Calu3 (cell line): ENCODE measurements around the gene GDF7. TPM values are rescaled to one million over a fixed set of nuclear protein-coding genes. Genes with fewer than 3 reads are reported as not detected.

ENCODE experiments used
- Bru-seq: library from RNA; stranded (reverse); fragments of 400-500 nt; gene quantifications from one replicate; lab custom pipeline; 2021; lab: Mats Ljungman, UMichigan
- BruChase-seq, 2 experiments: library from RNA; stranded (reverse); fragments of 400-500 nt; gene quantifications; one replicate each; lab custom pipeline; 2021; lab: Mats Ljungman, UMichigan
- BruUV-seq: library from RNA; stranded (reverse); fragments of 400-500 nt; replicated peaks from 2 replicates; lab custom pipeline; 2021; lab: Mats Ljungman, UMichigan
- CTCF ChIA-PET: fragments of 300-600 bp; sonication (Branson Sonifier 250); formaldehyde crosslinking; loops from one replicate; lab custom pipeline; 2022; ENCODE audit warnings: antibody characterized with exemption; lab: Charles Lee
- DNase-seq: peaks from one replicate; pipeline ENCODE4 v3.0.0; 2022
- H3K27ac Mint-ChIP-seq: one replicate; pipeline ENCODE4 v1.8.0; 2022; ENCODE audit warnings: mixed read lengths; ENCODE audit not compliant: unreplicated experiment
- H3K27me3 Mint-ChIP-seq: one replicate; pipeline ENCODE4 v1.8.0; 2022; ENCODE audit warnings: mixed read lengths; ENCODE audit not compliant: unreplicated experiment
- H3K36me3 Mint-ChIP-seq: one replicate; pipeline ENCODE4 v1.8.0; 2022; ENCODE audit warnings: mild to moderate bottlenecking, moderate library complexity, mixed read lengths; ENCODE audit not compliant: insufficient read depth, unreplicated experiment
- H3K4me1 Mint-ChIP-seq: one replicate; pipeline ENCODE4 v1.8.0; 2022; ENCODE audit warnings: mild to moderate bottlenecking, low read depth, mixed read lengths; ENCODE audit not compliant: unreplicated experiment
- H3K4me3 Mint-ChIP-seq: one replicate; pipeline ENCODE4 v1.8.0; 2022; ENCODE audit warnings: mild to moderate bottlenecking, low read depth, moderate library complexity, mixed read lengths; ENCODE audit not compliant: unreplicated experiment
- H3K9me3 Mint-ChIP-seq: one replicate; pipeline ENCODE4 v1.8.0; 2022; ENCODE audit warnings: low read depth, mixed read lengths; ENCODE audit not compliant: unreplicated experiment
- CTCF ChIP-seq: fragments of 200-600 bp; IDR thresholded peaks from one replicate; pipeline ENCODE4 v1.8.0; 2022; ENCODE audit warnings: antibody characterized with exemption; ENCODE audit not compliant: unreplicated experiment
- intact Hi-C: fragments of 100-400 bp; cut with micrococcal nuclease; formaldehyde crosslinking; loops from one replicate; pipeline ENCODE4 v1.10.0; 2022; ENCODE audit not compliant: unreplicated experiment
- long read RNA-seq: library from polyadenylated mRNA; stranded (forward); transcript quantifications from one replicate; pipeline ENCODE4 v2.0.0, GENCODE V29; 2022
- total RNA-seq: library from RNA; stranded (reverse); gene quantifications from 2 replicates; pipeline ENCODE4 v1.2.3, GENCODE V29; 2022

The GDF7 gene
- total RNA-seq, result not detected in 2 replicates
- Bru-seq, nascent RNA, result percentile 6 among the genes with signal in this experiment
- BruChase-seq, experiment 1, labeled RNA remaining after a 6-hour chase, result percentile 18 among the genes with signal in this experiment
- percentile 6 among the genes with signal in this experiment for BruChase-seq, experiment 2, labeled RNA remaining after a 2-hour chase
- long read RNA-seq, result 0 reads

DNA sequence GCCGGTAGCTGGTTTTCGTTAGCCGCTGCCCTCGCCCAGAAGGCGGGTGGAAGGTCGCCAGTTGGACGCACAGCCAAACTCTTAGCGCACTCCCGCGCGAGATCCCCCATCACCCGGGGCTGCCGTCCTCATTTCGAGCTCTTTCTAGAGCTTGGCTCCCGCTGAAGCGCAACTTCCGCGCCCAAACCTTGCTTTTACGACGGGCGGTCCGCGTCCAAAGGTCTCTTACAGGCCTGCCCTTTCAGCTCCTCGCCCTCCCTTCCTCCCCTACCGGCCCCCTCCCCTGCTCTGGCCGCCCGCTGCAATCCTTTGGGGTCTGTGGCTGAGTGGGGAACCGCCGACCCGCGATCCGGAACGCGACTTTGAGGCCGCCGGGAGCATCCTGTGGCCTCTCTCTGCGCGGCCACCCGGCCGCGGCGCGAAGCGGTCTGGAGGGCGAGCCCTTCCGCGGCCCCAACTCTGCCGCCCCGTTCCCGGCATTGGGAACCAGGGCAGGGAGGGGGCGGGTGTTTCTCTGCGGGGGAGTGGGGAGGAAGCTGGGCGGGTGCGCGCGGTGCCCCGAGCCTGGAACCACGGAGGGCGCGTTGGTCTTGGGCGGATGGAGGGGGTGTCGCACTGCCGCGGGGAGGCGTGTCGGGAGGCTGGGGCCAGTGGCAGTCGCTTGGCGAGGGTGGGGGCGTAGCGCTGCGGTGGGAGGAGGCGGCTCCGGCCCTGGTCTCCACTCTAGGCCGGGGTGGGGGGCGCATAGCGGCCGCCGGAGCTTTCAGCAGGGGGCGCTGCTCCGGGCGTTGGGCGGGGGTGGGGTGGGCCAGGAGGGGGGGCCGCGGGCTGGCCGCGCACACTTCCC is at the start of gene GDF7:
Gene GDF7 (plus strand): TSS at position 841 of the 847 bp plus-strand sequence. CDS start 96 bp downstream, outside the sequence.
- H3K27ac Mint-ChIP-seq, result no peak within 1 kb of the TSS
- intact Hi-C loops, result no loop called here
- BruUV-seq, result no TSS peak
- H3K27me3 Mint-ChIP-seq, result peaks cover 67% of the 10 kb centered on the region
- peaks cover 20% of the 10 kb centered on the region for H3K4me1 Mint-ChIP-seq
- DNase-seq, result no peak
- CTCF ChIA-PET, result interaction anchor here (0.6 to 1.7 kb wide), 7 partner anchors 10 to 204 kb away, joined by 3 to 7 read pairs (median 4); partner anchors contain the start of gene HS1BP3
- no peaks in the 10 kb centered on the region for H3K36me3 Mint-ChIP-seq
- TF ChIP-seq CTCF, result peak; percentile 23
- H3K9me3 Mint-ChIP-seq, result no peaks in the 10 kb centered on the region
- peak within 1 kb of the TSS; percentile 69 for H3K4me3 Mint-ChIP-seq

GRCh38 chr2:20617892-20618467 is 49.0 kb upstream of the GDF7 start:
- no TSS peak for BruUV-seq

DNA sequence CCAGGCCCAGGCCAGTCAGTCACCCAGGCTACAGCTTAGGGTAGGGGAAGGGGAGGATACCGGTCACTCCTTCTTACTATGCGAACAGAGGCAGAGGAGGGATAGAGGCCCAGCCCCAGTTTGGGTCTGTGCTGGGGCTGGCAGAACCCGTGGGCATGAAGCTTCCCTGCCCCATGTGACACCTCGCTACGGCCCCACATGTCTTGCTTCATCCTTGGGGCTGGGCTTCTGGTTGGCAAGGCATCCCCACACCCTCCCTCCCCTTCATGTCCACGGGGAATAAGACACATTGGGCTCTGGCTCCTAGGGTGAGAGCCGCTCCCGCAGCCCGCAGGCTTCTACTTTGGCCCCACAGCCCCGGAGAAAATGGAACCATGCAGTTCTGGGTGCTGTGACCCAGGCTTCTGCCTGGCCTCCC is 48.5 kb upstream of the GDF7 start:
- Mint-ChIP-seq H3K36me3 (peaks cover 18% of the 10 kb centered on the region), H3K27ac (peak overlapping the region; percentile 87), H3K4me1 (peaks cover 31% of the 10 kb centered on the region), H3K27me3 (no peaks in the 10 kb centered on the region), H3K4me3 (no peak overlapping the region), H3K9me3 (no peaks in the 10 kb centered on the region)
- BruUV-seq, result no TSS peak
- CTCF ChIA-PET, result interaction anchor here (0.7 to 2.1 kb wide), 10 partner anchors 8 to 240 kb away, joined by 3 to 18 read pairs (median 4); partner anchors contain the start of gene RHOB
- intact Hi-C loops, result no loop called here
- no peak for DNase-seq
- no peak for TF ChIP-seq CTCF

More at GRCh38 chr2:20617892-20618467, 49.0 kb upstream of the GDF7 start:
- DNase-seq, result peak; percentile 93
- TF ChIP-seq CTCF, result peak; percentile 51
- Mint-ChIP-seq H3K36me3 (peaks cover 18% of the 10 kb centered on the region), H3K27ac (peak overlapping the region; percentile 87), H3K9me3 (no peaks in the 10 kb centered on the region), H3K4me1 (peaks cover 36% of the 10 kb centered on the region), H3K4me3 (no peak overlapping the region), H3K27me3 (no peaks in the 10 kb centered on the region)
- intact Hi-C loops, result no loop called here
- CTCF ChIA-PET, result interaction anchor here (0.7 to 2.1 kb wide), 10 partner anchors 9 to 239 kb away, joined by 3 to 18 read pairs (median 4); partner anchors contain the start of gene RHOB

GRCh38 chr2:20618886-20619521 is 47.9 kb upstream of the GDF7 start:
- no peak for DNase-seq
- BruUV-seq, result no TSS peak
- Mint-ChIP-seq H3K4me3 (no peak overlapping the region), H3K27ac (no peak overlapping the region), H3K36me3 (peaks cover 13% of the 10 kb centered on the region), H3K27me3 (no peaks in the 10 kb centered on the region), H3K9me3 (no peaks in the 10 kb centered on the region), H3K4me1 (peaks cover 26% of the 10 kb centered on the region)
- intact Hi-C loops, result no loop called here
- no peak for TF ChIP-seq CTCF
- CTCF ChIA-PET, result interaction anchor here (0.7 to 1.6 kb wide), 4 partner anchors 10 to 240 kb away, joined by 3 to 6 read pairs (median 3); no protein-coding TSS in a partner anchor
